ENCODE results near the gene THEM5.
"Not testable (repeated sequence)": the region's sequence is repeated elsewhere in the genome, so short reads cannot be mapped to it uniquely, and the experiment has no call there.

The THEM5 gene

GRCh38 chr1:151887028-151887427 is 33.5 kb upstream of the THEM5 start:
- no peak for ATAC-seq

GRCh38 chr1:151885479-151885878 is 32.0 kb upstream of the THEM5 start:
- TF ChIP-seq ZNF70 (CRISPR knock-in tag; IDR thresholded peaks at IDR 0.05) (no peak), TOX (CRISPR knock-in tag; IDR thresholded peaks at IDR 0.05; ENCODE audit: borderline replicate concordance) (no peak), RARB (CRISPR knock-in tag; IDR thresholded peaks at IDR 0.05) (no peak), SNAI2 (CRISPR knock-in tag; IDR thresholded peaks at IDR 0.05) (no peak), OSR1 (CRISPR knock-in tag; IDR thresholded peaks at IDR 0.05) (no peak), ESRRG (CRISPR knock-in tag; IDR thresholded peaks at IDR 0.05) (no peak), GLIS3 (CRISPR knock-in tag; IDR thresholded peaks at IDR 0.05) (no peak), BACH2 (CRISPR knock-in tag; IDR thresholded peaks at IDR 0.05; ENCODE audit: borderline replicate concordance) (no peak), ZNF8 (CRISPR knock-in tag; IDR thresholded peaks at IDR 0.05) (no peak), ISL1 (CRISPR knock-in tag; IDR thresholded peaks at IDR 0.05) (no peak), ZC3H10 (CRISPR knock-in tag; IDR thresholded peaks at IDR 0.05) (no peak), POU6F1 (CRISPR knock-in tag; IDR thresholded peaks at IDR 0.05; ENCODE audit: borderline replicate concordance, low read depth) (no peak)
- no peak for ATAC-seq

More at GRCh38 chr1:151887028-151887427, 33.5 kb upstream of the THEM5 start:
- TF ChIP-seq TCF4 (CRISPR knock-in tag; IDR thresholded peaks at IDR 0.05; ENCODE audit: borderline replicate concordance): no peak

- not testable (repeated sequence) for ATAC-seq
These were observed 31.4 kb upstream of the THEM5 start for GRCh38 chr1:151884879-151885278.

- not testable (repeated sequence) for ATAC-seq
These were observed 30.9 kb upstream of the THEM5 start for GRCh38 chr1:151884445-151884844.

GRCh38 chr1:151883898-151884297 is 30.4 kb upstream of the THEM5 start:
- not testable (repeated sequence) for ATAC-seq

- ATAC-seq: not testable (repeated sequence)
These were observed 29.4 kb upstream of the THEM5 start for GRCh38 chr1:151882918-151883317.

GRCh38 chr1:151882466-151882865 is 29.0 kb upstream of the THEM5 start:
- no peak for ATAC-seq
- TF ChIP-seq CSDC2 (CRISPR knock-in tag; IDR thresholded peaks at IDR 0.05) (no peak), BACH2 (CRISPR knock-in tag; IDR thresholded peaks at IDR 0.05; ENCODE audit: borderline replicate concordance) (no peak), ZNF8 (CRISPR knock-in tag; IDR thresholded peaks at IDR 0.05) (no peak), ZNF70 (CRISPR knock-in tag; IDR thresholded peaks at IDR 0.05) (no peak), RARB (CRISPR knock-in tag; IDR thresholded peaks at IDR 0.05) (no peak), ISL1 (CRISPR knock-in tag; IDR thresholded peaks at IDR 0.05) (no peak), POU6F1 (CRISPR knock-in tag; IDR thresholded peaks at IDR 0.05; ENCODE audit: borderline replicate concordance, low read depth) (no peak), ZC3H10 (CRISPR knock-in tag; IDR thresholded peaks at IDR 0.05) (no peak), ZNF565 (CRISPR knock-in tag; conservative IDR thresholded peaks at IDR 0.05; ENCODE audit: low read depth) (no peak), PPARA (CRISPR knock-in tag; IDR thresholded peaks at IDR 0.05; ENCODE audit: borderline replicate concordance) (no peak)

GRCh38 chr1:151881479-151881878 is 28.0 kb upstream of the THEM5 start:
- TF ChIP-seq SNAI2 (CRISPR knock-in tag; IDR thresholded peaks at IDR 0.05) (no peak), CSDC2 (CRISPR knock-in tag; IDR thresholded peaks at IDR 0.05) (no peak), TSHZ2 (CRISPR knock-in tag; IDR thresholded peaks at IDR 0.05) (no peak), TOX (CRISPR knock-in tag; IDR thresholded peaks at IDR 0.05; ENCODE audit: borderline replicate concordance) (no peak), POU6F1 (CRISPR knock-in tag; IDR thresholded peaks at IDR 0.05; ENCODE audit: borderline replicate concordance, low read depth) (no peak), CREB5 (CRISPR knock-in tag; IDR thresholded peaks at IDR 0.05; ENCODE audit: low read depth) (no peak), TCF4 (CRISPR knock-in tag; IDR thresholded peaks at IDR 0.05; ENCODE audit: borderline replicate concordance) (no peak), RARB (CRISPR knock-in tag; IDR thresholded peaks at IDR 0.05) (no peak), ZFP30 (CRISPR knock-in tag; IDR thresholded peaks at IDR 0.05) (no peak), OSR1 (CRISPR knock-in tag; IDR thresholded peaks at IDR 0.05) (no peak), ZNF70 (CRISPR knock-in tag; IDR thresholded peaks at IDR 0.05) (no peak), ZFP3 (CRISPR knock-in tag; IDR thresholded peaks at IDR 0.05) (no peak)
- no peak for ATAC-seq
